HG03066 (cell line): ENCODE measurements around the gene WDR82.
"Not testable (repeated sequence)": the region's sequence is repeated elsewhere in the genome, so short reads cannot be mapped to it uniquely, and the experiment has no call there.

Experiments used
- ATAC-seq: cut with Tn5 transposase; IDR thresholded peaks from one replicate; pipeline ENCODE4 v1.9.1; 2021; ENCODE audit warnings: low read depth; ENCODE audit not compliant: unreplicated experiment

WDR82 gene

DNA sequence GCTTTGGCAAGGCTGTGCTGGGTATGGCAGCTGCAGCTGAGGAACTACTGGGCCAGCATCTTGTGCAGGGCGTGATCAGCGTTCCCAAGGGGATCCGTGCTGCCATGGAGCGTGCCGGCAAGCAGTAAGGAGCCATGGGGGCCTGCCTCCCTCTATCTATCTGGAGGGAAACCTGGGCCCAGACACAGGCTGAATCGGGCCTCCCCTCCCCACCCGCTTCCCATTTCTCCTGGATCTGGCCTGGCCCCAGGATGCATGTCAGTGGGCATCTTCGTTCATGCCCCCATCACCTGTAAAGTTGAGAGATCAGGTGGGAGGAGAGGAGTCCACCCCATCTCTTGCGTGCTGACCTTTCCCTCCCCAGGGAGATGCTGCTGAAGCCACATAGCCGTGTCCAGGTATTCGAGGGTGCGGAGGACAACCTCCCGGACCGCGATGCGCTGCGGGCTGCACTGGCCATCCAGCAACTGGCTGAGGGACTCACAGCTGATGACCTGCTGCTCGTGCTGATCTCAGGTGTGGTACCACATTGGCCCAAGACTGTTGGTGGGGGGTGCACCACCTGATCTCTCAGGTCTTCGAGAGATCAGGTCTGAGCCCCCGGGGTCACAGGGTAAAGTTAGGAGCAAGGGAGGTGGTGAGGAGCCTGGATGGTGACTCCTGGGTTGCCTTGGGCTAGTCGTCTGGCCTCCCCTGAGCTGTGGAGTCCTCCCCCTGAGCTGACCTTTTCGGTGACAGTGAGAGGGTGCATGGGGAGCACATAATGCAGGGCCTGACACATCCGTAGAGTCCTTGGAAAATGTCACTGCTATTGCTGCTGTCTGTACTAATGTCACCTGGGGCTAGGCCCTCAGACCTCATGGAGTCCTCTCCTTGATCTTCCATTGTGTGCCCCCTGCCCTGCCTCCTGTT, 12.4 kb upstream of the WDR82 start:
- no peak for ATAC-seq

DNA sequence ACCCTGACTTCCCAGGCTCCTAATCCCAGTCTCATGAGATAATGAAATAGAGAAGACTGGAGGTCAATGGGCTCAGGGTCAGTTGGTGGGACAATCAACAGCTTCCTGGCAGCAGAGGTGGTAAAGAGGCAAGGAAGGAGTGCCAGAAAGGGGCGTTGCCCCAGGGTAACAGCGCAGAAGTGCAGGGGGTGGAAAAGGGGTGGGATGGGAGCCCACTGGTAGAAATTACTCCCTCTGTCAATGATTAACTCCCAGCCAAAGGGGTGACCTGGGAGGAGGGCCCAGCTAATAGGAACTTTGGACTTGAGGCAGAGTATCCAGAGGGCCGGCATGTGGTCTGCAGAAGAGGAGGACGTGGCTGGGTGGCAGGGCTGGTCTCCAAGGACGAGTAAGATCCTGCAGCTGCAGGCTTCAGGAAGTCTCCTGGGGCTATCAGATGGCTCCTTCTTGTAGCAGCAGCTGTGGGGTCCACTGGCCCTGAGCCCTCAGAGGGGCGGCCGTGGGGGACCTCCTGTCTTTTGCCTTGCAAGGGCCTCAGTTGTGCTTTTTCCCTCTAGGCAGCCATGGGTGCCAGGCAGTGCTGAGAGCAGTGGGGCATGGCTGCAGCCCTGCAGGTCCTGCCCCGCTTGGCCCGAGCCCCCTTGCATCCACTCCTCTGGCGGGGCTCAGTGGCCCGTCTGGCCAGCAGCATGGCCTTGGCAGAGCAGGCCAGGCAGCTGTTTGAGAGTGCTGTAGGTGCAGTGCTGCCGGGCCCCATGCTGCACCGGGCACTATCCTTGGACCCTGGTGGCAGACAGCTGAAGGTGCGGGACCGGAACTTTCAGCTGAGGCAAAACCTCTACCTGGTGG, 11.5 kb upstream of the WDR82 start:
- ATAC-seq: no peak

DNA sequence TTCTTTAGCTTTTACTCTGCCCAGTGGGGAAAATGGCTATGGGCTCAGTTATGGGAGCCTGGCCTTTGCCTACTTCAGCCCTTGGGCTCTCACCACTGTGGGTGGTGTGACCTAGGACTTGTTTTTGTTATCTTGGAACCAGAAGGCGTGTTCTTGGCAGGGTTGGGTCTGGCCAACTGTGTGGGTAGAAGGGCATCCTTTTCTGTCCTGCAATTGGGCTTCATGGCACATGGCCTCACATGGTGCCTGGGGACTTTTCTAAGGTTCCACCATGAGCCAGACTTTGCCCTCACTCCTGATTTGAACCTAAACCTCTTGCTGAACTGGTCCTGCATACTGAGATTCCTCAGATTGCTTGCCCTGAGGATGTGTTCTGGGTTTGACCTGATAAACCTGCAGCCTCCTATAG, 10.9 kb upstream of the WDR82 start:
- no peak for ATAC-seq

DNA sequence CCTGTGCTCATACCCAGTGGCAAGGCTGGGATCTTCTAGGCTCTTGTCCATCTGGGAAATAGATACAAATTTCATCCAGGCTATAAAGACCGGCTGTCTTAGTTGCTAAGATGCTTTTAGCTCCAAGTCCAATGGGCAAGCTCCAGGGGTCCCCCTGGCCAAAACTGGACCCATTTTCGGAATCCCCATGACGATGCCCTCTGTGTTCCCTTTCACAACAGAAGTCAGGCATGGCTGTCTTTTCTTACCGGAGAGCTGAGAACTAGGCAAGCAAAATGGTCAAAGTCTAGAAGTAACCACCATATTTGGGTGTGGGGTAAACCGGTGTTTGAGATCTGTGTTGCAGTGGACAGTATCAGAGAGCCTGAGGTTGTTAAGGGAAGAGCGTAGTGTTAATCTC, 10.2 kb upstream of the WDR82 start:
- ATAC-seq: no peak

DNA sequence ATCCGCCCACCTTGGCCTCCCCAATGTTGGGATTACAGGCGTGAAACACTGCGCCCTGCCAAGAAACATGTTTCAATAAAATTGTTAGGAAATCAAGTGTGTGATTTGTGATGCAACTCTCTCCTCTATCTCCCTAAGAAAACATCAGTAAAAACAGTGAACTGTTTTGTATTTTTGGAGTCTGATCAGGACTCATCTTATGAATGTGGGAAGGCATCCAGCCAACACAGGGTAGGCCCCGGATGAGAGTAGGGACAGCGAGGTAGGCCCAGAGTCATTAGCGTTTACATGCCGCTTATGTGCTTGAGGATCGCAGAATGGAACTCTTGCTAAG, 8.3 kb upstream of the WDR82 start:
- ATAC-seq: no peak

DNA sequence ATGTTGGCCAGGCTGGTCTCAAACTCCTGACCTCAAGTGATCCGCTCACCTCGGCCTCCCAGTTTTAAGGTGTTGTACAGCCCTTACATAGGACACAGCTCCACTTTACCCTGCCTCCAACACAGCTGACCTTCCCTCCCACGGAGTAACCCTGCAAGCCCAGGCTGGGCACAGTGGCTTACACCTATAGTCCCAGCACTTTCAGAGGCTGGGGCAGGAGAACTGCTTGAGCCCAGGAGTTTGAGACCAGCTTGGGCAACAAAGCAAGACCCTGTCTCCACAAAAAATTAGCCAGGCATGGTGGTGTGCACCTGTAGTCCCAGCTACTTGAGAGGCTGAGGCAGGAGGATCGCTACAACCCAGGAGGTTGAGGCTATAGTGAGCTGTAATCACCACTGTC, 5.6 kb upstream of the WDR82 start:
- ATAC-seq: not testable (repeated sequence)

DNA sequence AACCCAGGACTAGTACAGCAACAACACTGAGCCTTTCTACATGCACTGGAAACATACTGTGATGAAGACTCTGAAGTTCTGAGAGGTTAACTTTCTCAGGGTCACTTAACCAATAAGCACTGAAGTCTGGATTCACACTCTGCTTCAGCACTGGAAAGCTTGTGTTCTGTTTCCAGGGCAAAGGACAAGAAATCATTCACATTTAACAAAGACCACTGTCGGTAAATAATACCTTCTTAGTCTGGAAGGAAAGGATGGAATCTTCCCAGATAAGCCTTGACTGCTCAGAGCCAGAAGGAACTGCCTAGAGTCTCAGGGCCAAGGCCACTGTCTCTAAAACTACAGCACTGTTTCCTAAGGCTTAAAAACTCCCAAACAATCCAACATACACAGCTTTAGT, 4.9 kb upstream of the WDR82 start:
- no peak for ATAC-seq

DNA sequence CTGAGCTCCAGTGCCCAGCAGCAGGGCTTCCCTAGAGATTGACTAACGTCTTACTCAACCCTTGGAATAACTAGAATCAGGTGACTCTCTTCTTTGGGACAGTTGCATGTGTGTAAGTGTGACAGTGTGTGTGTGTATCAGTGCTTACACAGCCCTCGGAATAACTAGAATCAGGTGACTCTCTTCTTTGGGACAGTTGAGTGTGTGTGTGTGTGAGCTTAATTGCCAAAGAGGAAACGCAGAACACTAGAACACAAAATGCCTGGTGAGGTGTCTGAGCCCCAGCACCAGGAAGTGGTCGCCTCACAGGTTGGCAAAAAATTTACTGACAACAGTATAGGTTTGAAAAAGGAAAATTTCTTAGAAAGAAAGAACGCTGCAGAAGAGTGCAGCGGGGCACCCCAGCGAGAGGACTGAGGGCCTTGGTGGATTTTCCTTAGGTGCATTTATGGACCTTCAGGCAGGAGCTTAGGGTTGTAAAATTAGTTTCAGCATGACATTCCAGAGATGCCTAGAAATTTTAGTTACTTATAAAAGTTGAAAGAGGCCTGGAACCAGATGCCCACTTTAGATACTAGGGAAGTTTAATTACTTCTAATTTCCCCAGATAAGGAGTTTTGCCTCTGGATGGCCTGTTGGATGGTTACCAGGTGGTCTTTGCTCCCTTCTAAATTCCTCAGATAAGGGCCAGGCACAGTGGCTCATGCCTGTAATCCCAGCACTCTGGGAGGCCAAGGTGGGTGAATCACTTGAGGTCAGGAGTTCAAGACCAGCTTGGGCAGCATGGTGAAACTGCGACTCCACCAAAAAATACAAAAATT, 3.7 kb upstream of the WDR82 start:
- ATAC-seq: no peak

DNA sequence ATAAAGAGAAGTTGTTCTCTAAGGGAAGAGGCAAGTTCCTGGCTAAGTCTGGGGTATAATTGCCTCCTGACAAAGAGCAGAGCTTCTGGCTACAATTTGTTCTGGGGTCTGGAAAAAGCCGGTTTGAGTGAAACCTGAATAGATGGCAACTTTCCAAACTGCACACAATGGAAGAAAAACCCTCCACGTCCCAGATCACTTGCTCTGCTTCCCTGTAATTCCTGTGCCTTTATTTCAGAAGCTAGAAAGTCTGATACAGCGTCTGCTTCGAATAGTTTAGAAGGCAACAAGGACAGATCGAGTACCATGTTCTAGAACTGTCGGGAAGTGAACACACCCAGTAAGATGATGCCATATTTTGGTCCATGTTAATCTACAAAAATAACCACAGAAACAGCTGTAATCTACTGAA, 1.6 kb upstream of the WDR82 start:
- no peak for ATAC-seq

DNA sequence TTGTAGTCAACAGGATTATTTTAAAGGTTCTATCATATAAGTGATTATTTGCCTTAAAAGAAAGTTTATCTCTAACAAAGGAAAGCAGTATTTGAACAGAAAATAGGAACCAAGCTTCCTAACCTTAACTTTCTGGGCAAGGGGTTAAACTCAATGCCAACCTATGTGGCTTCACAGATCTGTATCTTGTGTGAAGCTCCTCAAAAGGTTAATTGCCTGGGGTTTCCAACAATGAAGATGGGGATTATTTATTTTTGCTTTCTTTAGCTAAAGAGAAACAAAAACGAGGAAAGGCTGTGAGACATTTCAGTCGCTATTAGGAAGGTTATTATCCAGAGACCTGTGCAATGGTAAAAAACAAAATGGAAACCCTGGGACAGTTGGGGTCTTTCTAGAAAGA, 1.1 kb upstream of the WDR82 start:
- ATAC-seq: no peak

DNA sequence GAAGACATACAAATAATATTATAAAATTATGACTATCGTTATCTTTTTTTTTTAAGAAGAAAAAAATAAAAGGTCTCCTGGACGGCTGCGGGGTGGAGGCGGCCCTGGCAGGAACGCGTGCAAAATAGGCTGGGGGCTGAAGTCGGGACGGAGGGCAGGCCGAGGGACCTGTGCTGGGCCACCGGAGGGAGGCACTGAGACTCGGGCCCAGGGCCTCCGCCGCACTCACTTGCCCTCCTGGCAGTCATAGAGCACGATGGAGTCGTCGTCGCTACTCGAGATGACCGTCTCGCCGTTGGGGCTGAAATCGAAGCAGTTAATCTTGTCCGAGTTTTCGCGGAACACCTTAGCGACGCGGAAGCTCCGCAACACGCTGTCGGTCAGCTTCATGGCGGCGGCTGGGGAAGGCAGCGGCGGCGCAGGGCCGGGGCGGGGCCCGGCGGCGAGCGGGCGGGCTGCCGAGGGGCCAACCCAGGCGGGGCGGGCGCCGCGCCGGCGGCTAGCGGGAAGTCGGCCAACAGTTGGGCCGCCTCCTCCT, 408 bp downstream of the WDR82 start:
- ATAC-seq: peak; percentile 48

DNA sequence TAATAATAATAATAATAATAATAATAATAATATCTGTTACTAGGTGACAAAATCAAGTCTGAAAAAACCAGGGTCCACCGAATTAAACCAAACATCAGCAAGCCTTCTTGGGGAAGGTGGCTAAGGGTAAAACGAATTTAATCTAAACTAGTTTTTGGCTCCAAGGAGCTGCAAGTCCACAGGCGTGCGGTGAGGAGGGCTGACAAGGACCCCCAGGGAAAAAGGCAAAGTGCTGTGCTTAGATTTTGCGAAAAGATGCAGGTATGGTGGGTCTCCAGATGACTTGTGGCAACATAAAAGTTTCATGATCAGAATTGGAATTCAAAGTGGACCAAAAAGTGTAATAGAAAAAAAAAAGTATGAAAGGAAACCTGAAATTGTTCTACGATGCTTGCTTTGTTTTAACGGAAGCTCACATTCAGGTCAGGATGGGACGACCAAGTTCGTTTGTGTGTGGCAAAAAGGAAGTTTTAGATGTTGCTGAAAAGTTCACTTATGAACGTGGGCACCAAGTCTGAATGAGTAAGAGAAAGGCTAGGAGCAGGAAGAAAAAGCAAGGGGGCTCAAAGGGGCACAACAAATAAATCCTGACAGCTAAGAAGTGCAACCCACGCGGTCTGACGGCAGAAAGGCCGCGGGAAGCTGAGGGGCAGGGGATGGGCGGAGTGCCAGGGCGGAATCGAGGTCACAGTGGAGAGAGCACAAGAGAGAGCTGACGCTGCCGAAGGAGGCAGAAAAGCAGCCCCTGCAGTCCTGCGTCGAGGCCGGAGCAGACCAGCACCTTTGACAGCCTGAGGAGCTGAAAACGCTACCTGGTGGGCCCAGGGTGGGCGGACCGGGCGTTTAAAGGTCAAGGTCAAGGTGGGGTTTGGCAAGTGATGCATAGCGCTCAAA, 1.1 kb downstream of the WDR82 start:
- ATAC-seq: no peak

DNA sequence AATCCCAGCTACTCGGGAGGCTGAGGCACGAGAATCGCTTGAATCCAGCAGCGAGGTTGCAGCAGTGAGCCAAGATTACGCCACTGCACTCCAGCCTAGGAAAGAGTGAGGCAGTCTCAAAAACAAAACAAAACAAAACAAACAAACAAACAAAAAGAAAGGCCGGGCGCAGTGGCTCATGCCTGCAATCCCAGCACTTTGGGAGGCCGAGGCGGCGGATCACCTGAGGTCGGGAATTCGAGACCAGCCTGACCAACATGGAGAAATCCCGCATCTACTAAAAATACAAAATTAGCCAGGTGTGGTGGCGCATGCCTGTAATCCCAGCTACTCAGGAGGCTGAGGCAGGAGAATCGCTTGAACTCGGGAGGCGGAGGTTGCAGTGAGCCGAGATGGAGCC, 3.7 kb downstream of the WDR82 start:
- not testable (repeated sequence) for ATAC-seq

DNA sequence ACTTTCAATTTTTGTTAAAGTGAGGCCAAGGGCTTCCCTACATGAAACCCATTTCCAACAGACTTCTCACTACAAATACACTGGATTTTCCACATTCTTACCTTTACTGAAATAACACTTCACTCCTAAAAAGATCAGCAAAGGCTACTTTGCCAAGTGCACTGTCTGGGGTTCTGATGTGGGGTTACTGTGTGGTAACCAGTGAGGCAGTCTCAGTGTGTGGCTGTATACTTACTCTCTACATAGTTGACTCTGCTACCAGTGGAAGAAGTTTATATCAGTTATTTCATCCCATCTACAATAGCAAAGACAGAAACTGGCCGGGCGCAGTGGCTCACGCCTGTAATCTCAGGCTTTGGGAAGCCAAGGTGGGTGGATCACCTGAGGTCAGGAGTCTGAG, 5.6 kb downstream of the WDR82 start:
- no peak for ATAC-seq

DNA sequence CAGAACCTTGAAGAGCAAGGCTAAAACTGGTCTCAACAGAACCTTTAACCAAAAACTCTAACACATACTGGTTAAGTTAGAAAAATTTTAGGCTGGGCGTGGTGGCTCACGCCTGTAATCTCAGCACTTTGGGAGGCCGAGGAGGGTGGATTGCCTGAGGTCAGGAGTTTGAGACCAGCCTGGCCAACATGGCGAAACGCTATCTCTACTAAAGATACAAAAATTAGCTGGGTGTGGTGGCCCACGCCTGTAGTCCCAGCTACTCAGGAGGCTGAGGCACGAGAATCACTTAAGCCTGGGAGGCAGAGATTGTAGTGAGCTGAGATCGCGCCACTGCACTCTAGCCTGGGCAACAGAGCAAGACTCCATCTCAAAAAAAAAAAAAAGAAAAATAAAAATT, 6.3 kb downstream of the WDR82 start:
- not testable (repeated sequence) for ATAC-seq

DNA sequence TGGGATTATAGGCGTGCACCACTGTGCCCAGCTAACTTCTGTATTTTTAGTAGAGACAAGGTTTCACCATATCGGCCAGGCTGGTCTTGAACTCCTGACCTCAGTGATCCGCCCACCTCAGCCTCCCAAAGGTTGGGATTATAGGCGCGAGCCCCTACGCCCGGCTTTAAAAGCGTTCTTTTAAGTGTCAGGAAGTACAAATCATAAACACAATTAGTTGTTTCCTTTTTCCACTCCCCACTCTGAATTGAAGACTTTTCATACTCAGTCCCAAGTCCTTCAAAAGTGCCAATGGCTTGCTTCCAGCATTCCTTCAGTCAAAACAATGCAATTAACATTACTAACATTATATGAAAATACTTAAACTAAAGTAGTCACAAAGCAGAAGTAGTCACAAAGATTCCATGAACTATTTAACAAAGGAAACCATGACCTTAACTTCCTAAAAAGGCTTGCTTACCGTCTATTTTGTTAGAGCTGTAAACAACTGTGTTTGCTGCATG, 8.1 kb downstream of the WDR82 start:
- no peak for ATAC-seq

DNA sequence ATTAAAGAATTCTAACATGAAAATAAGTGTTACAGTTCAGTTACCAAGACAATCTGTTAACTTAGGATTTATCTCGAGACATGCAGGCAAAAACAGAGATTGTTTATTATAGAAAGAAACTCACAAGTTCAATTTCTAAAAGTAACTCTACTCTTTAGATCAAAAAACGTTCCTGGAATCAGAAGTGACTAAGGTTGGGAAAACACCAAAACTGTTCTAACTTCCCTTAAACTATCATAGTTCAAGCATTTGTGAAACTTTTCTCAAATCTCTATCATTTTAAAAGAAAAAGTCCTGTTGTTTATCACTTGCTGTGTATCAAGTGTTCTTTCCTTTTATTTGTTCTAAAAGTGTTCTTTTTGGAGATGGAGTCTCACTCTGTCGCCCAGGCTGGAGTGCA, 8.7 kb downstream of the WDR82 start:
- no peak for ATAC-seq

DNA sequence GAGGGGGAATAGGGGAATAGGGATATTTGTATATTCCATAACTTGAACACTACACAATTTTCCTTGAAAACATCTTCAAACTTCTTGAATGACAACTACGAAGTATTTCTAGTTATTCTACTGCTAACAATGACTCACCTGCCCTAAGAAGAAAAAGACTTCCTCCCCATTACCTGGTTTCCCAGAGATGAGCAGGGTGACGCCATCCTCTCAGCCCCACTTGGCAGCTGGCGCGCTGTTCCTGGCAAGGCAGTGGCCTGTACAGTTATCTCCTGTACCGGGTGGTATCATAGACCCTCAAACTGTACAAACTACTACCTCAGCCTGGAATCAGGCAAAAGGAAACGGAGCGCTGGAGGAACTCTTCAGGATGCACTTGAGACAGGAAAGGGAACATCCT, 10.4 kb downstream of the WDR82 start:
- ATAC-seq: no peak

DNA sequence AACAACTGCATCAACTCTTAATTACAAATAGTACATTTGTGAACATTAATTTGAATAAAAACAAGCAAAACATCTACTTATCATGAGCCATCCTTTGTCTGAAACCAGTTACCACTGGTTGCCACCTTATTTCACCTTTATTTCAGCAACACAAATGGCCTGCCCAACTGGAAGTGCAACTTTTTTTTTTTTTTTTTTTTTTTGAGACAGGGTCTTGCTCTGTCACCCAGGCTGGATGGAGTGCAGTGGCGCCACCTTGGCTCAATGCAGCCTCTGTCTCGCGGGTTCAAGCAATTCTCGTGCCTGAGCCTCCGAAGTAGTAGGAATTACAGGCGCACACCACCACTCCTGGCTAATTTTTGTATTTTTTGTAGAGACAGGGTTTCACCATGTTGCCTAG, 13.1 kb downstream of the WDR82 start:
- no peak for ATAC-seq

DNA sequence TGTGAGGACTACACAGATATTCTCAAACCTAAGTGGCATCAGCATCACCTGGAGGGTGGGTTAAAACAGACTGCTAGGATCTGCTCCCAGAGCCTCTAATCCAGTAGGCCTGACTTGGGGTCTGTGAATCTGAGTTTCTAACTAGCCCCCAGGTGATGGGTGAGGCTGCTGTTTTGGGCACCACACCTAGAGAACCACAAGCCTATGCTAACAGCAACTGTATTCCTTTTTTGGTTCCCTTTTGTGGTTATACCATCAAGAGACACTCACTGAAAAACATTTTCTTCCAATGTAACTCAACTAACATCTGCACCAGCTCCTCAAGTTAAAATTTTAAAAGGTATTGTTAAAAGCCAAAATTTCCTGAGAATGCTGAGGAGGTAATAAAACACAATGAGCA, 16.0 kb downstream of the WDR82 start:
- ATAC-seq: no peak
